ENCODE data around the gene GNLY.
"Not testable (repeated sequence)": the region's sequence is repeated elsewhere in the genome, so short reads cannot be mapped to it uniquely, and the experiment has no call there.

GNLY gene

GRCh38 chr2:85694052-85695025 is at the start of gene GNLY:
Gene GNLY, plus strand, starts transcription at chr2:85694358. Its CDS starts 61 bp downstream, at chr2:85694419.
- no peak for DNase-seq

- no peak for DNase-seq
Observed at GRCh38 chr2:85644909-85645308, 49.2 kb upstream of the GNLY start.

GRCh38 chr2:85646166-85646565 is 48.0 kb upstream of the GNLY start:
- DNase-seq = no peak

GRCh38 chr2:85647823-85648526 is 46.2 kb upstream of the GNLY start:
- DNase-seq = no peak

- peak; percentile 62 for DNase-seq
Observed at GRCh38 chr2:85648619-85649018, 45.5 kb upstream of the GNLY start.

GRCh38 chr2:85649201-85650190 is 44.7 kb upstream of the GNLY start:
- no peak for DNase-seq

- no peak for DNase-seq
Observed at GRCh38 chr2:85650456-85650855, 43.7 kb upstream of the GNLY start.

GRCh38 chr2:85651097-85651496 is 43.1 kb upstream of the GNLY start:
- no peak for DNase-seq

GRCh38 chr2:85652056-85652455 is 42.1 kb upstream of the GNLY start:
- DNase-seq = no peak

- DNase-seq = no peak
Observed at GRCh38 chr2:85653996-85654395, 40.2 kb upstream of the GNLY start.

- no peak for DNase-seq
Observed at GRCh38 chr2:85655961-85656417, 38.2 kb upstream of the GNLY start.

- DNase-seq = peak; percentile 69
Observed at GRCh38 chr2:85656468-85656867, 37.7 kb upstream of the GNLY start.

GRCh38 chr2:85657399-85657798 is 36.8 kb upstream of the GNLY start:
- not testable (repeated sequence) for DNase-seq

GRCh38 chr2:85659324-85659981 is 34.7 kb upstream of the GNLY start:
- DNase-seq = no peak

GRCh38 chr2:85660301-85660700 is 33.9 kb upstream of the GNLY start:
- not testable (repeated sequence) for DNase-seq

GRCh38 chr2:85660725-85661124 is 33.4 kb upstream of the GNLY start:
- DNase-seq = no peak

- no peak for DNase-seq
Observed at GRCh38 chr2:85661139-85661858, 32.9 kb upstream of the GNLY start.

- peak; percentile 61 for DNase-seq
Observed at GRCh38 chr2:85662899-85663593, 31.1 kb upstream of the GNLY start.

GRCh38 chr2:85663594-85664565 is 30.3 kb upstream of the GNLY start:
- DNase-seq = no peak

Measured in DMS53 (cell line).